Breast epithelium (tissue), 3 donors: Measurements from ENCODE around the gene AP2S1.

Experiments
- CTCF ChIP-seq, 3 donors: fragments of 450-650 bp; IDR thresholded peaks; one replicate each; pipeline ENCODE4 v1.5.1; 2016 to 2017; ENCODE audit warnings: antibody characterized with exemption in 3 of 3, mild to moderate bottlenecking in 3 of 3, moderate library complexity in 3 of 3
- POLR2A ChIP-seq: fragments of 450-650 bp; IDR thresholded peaks from one replicate; pipeline ENCODE4 v1.6.1; 2016; ENCODE audit warnings: antibody characterized with exemption, mild to moderate bottlenecking, moderate library complexity

GRCh38 chr19:46788968-46789338 lies 61.7 kb downstream of the AP2S1 start:
- no peak for TF ChIP-seq POLR2A
- TF ChIP-seq CTCF (IDR thresholded peaks at IDR 0.05) = no peak
